ENCODE data around the gene SIAH1. TPM values are rescaled to one million over a fixed set of nuclear protein-coding genes. Genes with fewer than 3 reads are reported as not detected.

The SIAH1 gene
- total RNA-seq, 2 donors from 2014 or later, result 19.7 to 27.9 TPM

DNA sequence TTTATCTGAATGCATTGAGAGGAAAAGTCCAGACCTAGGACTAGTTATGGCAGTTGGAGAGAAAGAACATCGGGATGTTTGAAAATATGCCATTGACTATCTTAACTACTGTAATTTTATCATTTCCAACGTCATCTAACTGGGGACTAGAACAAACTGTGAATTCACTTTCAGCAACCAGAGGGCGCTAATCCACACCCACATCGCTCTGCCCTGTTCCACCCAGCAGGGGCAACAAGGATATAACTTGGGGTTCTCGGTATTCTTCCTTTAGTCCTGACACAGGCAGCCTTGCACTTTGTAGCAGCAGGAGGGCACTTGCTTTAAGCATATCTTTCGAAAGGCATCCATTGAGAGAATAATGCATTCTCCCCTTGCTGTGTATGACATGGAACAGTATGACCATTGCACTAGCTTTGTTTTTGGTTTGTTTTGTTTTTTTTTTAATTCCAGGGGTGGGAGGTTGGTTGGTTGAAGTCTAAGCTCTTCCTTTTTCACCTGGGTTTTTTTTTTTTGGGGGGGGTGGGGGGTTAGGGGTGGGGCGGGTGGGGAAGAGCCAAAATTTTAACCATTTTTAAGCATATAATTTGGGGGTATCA is 31.5 kb downstream of the SIAH1 start:
- no peak overlapping the region for H3K27ac ChIP-seq
- H3K9me3 ChIP-seq, result no peaks in the 10 kb centered on the region
- H3K4me3 ChIP-seq, result no peak overlapping the region
- no peaks in the 10 kb centered on the region for H3K4me1 ChIP-seq
- TF ChIP-seq, protein P1, sequence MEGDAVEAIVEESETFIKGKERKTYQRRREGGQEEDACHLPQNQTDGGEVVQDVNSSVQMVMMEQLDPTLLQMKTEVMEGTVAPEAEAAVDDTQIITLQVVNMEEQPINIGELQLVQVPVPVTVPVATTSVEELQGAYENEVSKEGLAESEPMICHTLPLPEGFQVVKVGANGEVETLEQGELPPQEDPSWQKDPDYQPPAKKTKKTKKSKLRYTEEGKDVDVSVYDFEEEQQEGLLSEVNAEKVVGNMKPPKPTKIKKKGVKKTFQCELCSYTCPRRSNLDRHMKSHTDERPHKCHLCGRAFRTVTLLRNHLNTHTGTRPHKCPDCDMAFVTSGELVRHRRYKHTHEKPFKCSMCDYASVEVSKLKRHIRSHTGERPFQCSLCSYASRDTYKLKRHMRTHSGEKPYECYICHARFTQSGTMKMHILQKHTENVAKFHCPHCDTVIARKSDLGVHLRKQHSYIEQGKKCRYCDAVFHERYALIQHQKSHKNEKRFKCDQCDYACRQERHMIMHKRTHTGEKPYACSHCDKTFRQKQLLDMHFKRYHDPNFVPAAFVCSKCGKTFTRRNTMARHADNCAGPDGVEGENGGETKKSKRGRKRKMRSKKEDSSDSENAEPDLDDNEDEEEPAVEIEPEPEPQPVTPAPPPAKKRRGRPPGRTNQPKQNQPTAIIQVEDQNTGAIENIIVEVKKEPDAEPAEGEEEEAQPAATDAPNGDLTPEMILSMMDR (IDR thresholded peaks at IDR 0.05), result peak; percentile 88
- peak; percentile 65 for DNase-seq
- H3K36me3 ChIP-seq, result peaks cover 6% of the 10 kb centered on the region
- H3K9ac ChIP-seq (ENCODE audit: low read depth in 2 of 2, low read length in 2 of 2), result no peak overlapping the region
- intact Hi-C loops (cut with DNase I), result loop anchor here (2.0 to 5.0 kb wide), 3 partner anchors 174 to 275 kb away; no protein-coding TSS in a partner anchor
- H3K27me3 ChIP-seq, result no peaks in the 10 kb centered on the region

DNA sequence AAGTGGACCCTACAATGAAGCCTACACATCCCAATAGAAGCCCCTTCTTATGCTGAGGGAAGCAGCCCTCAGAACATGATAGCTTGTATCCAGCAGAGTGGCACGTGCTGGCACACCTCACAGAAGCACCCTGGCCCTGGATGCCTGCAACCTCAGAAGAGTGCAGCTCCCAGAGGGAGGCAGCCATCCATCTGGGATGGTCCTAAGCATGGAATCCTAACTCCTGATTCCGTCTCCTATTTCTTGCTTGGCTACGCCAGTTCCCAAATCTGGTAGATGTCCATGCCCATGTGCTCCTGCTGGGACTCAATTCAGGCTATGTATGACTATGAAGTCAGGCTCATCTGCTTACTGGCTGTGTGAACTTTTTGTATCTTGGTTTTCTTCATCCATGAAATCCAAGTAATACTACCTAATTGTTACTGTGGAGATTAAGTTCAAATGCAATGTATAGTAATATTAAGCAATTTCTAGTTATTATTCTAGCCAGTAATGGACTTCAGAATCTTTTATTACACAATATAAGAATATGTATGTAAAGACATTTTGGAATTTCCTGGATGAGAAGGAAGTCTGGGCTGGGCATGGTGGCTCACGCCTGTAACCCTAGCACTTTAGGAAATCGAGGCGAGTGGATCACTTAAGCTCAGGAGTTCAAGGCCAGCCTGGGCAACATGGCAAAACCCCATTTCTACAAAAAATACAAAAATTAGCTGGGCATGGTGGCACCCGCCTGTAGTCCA is 32.4 kb downstream of the SIAH1 start:
- intact Hi-C loops (cut with DNase I), result loop anchor here (2.0 to 5.0 kb wide), 3 partner anchors 174 to 276 kb away; no protein-coding TSS in a partner anchor
- DNase-seq, result no peak
- H3K4me1 ChIP-seq, result no peaks in the 10 kb centered on the region
- H3K9ac ChIP-seq (ENCODE audit: low read depth in 2 of 2, low read length in 2 of 2), result no peak overlapping the region
- H3K27ac ChIP-seq, result no peak overlapping the region
- H3K36me3 ChIP-seq, result peaks cover 6% of the 10 kb centered on the region
- no peak overlapping the region for H3K4me3 ChIP-seq
- no peaks in the 10 kb centered on the region for H3K27me3 ChIP-seq
- no peaks in the 10 kb centered on the region for H3K9me3 ChIP-seq
- TF ChIP-seq, protein P1 (IDR thresholded peaks at IDR 0.05), result no peak

DNA sequence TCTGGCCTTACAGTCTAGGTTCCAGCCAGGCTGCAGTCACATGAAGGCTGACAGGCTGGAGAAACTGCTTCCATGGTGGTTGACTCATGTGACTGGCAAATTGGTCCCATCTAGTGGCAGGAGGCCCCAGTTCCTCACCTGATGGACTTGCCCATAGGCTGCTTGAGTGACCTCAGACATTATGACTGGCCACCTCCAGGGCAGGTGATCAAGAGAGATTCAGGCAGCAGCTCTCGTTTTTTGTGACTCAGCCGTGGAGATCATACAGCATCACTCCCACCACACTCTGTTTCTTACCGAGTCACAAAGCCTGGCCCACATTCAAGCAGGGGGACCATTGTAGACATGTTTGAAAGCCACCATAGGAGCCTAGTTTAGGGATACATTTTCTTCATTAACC is 34.5 kb downstream of the SIAH1 start:
- peaks cover 6% of the 10 kb centered on the region for H3K36me3 ChIP-seq
- no peak overlapping the region for H3K9ac ChIP-seq (ENCODE audit: low read depth in 2 of 2, low read length in 2 of 2)
- intact Hi-C loops (cut with DNase I), result loop anchor here (5.0 kb wide), 2 partner anchors 177 to 192 kb away; no protein-coding TSS in a partner anchor
- TF ChIP-seq, protein P1 (IDR thresholded peaks at IDR 0.05), result no peak
- H3K27ac ChIP-seq, result no peak overlapping the region
- H3K27me3 ChIP-seq, result no peaks in the 10 kb centered on the region
- H3K4me1 ChIP-seq, result no peaks in the 10 kb centered on the region
- no peak for DNase-seq
- no peak overlapping the region for H3K4me3 ChIP-seq
- no peaks in the 10 kb centered on the region for H3K9me3 ChIP-seq

DNA sequence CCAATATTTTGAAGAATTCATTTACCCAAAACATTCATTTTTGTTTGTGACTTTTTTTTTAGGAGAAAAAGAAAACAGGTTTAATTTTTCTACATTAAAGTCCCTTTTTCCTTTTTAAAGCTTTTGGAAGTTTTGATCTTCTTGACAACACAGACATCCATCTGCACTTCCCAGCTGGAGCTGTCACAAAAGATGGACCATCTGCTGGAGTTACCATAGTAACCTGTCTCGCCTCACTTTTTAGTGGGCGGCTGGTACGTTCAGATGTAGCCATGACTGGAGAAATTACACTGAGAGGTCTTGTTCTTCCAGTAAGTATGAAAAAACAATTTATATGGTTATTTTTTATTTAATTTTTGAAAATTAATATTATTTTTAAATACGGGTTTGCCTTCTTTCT is 37.2 kb downstream of the SIAH1 start:
- TF ChIP-seq, protein P1 (IDR thresholded peaks at IDR 0.05), result no peak
- intact Hi-C loops (cut with DNase I), result no loop called here
- Histone ChIP-seq H3K9ac (ENCODE audit: low read depth in 2 of 2, low read length in 2 of 2) (no peak overlapping the region), H3K4me1 (no peaks in the 10 kb centered on the region), H3K27ac (no peak overlapping the region), H3K4me3 (no peak overlapping the region), H3K9me3 (no peaks in the 10 kb centered on the region), H3K27me3 (no peaks in the 10 kb centered on the region), H3K36me3 (peaks cover 6% of the 10 kb centered on the region)
- no peak for DNase-seq

DNA sequence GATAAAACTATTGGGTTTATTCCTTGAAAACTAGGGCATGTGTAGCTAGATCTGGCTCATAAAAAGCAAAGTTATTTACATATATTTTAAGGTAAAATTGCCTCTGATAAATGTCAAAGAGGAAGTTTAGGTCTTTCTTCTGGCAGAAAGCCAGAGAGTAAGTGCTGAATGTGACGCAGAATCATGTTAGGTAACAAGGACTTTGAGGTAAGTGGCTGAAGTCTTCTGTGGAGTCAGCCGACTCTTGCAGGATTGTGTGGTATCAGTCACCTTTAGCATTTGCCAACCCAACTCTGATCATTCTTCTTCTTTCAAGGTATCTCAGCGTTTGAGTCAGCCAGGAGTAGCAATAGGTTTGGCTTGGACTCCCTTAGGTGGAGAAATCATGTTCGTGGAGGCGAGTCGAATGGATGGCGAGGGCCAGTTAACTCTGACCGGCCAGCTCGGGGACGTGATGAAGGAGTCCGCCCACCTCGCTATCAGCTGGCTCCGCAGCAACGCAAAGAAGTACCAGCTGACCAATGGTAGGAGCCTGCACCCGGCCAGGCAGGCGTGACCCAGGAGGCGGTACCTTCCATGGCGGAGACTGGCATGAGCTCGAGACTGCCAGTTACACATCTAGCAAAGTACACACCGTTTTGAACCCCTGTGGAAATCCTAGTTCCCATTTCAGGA is 37.9 kb downstream of the SIAH1 start:
- no peaks in the 10 kb centered on the region for H3K9me3 ChIP-seq
- no peak overlapping the region for H3K27ac ChIP-seq
- H3K9ac ChIP-seq (ENCODE audit: low read depth in 2 of 2, low read length in 2 of 2), result no peak overlapping the region
- no peak for DNase-seq
- intact Hi-C loops (cut with DNase I), result no loop called here
- no peaks in the 10 kb centered on the region for H3K36me3 ChIP-seq
- H3K4me3 ChIP-seq, result no peak overlapping the region
- TF ChIP-seq, protein P1 (IDR thresholded peaks at IDR 0.05), result no peak
- H3K4me1 ChIP-seq, result no peaks in the 10 kb centered on the region
- H3K27me3 ChIP-seq, result no peaks in the 10 kb centered on the region
